ENCODE results near the gene CHAT.

DNA sequence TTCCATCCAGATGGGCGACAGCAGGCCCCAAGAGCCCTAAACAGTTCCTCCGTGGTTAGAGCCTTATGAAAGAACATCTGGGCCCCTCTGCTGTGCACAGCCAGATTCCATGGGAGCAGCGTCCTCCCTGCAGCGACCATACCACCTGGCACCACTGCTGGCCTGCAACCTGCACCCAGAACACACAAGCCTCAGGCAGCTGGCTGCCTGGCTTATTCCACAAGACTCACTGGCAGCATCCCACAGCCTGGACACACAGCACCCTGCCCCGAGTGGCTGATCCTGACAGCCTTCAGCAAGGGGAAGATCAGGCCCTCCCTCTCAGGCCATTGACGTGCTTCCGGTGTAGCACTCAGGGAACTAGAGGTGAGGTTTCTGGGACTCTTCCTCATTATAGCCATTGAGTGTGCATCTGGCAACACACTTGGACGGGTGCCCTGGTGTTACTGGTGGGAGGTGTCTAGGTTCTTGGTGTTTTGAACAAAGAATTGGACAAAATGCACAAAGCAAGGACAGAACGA, 41.2 kb upstream of the CHAT start:
- no peak for TF ChIP-seq CTCF (conservative IDR thresholded peaks at IDR 0.05; ENCODE audit: low read length)
- no peak for TF ChIP-seq EZH2phosphoT487 (IDR thresholded peaks at IDR 0.05; ENCODE audit: borderline replicate concordance, low read depth, low read length)

Measured in OCI-LY7 (cell line).